ENCODE measurements around the gene CNTNAP5.

The CNTNAP5 gene

DNA sequence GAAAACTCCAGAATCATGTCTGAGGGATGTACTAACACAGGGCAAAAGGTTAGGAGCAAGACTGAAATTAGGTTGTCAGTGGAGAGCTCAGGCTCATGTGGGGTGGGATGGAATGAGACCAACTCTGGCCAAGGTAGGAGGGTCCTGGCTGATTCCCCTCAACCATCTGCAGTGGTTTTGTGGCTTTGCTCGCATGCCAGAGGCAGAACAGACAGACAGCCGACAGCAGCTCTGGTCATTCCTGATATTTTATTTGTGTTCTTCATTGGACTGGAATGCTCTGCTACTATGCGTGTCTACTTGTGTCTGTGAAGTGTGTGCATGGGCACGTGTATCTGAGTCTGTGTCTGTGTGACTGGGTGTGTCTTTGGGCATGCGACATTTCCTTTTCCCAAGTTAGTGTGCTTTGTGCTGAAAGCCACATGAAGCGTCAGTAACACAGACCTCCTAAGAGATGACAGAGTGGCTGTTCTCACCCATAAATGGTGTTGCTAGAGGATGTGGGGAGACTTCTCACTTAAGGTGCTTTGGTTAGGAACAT, 239.5 kb downstream of the CNTNAP5 start:
- DNase-seq (ENCODE audit: low read depth in 2 of 2): no peak

DNA sequence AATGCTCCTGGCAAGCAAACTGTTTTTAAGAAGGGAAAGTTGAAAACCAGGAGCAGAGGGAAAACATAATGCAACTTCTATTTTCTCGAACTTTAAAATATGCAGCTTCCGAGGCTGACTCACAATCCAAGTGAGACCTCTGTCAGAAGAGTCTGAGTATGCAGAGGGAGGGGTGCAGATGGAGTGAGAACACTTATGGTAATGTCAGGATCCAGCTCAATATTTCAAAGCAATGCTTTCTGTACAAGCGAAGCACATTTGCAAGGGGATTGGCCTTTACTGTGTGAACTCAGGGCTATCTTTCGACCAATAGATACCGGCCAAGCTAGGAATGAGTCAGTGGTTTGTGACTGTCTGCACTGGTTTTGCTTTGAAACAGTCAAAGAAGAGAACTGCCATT, 242.7 kb downstream of the CNTNAP5 start:
- DNase-seq (ENCODE audit: low read depth in 2 of 2): no peak

DNA sequence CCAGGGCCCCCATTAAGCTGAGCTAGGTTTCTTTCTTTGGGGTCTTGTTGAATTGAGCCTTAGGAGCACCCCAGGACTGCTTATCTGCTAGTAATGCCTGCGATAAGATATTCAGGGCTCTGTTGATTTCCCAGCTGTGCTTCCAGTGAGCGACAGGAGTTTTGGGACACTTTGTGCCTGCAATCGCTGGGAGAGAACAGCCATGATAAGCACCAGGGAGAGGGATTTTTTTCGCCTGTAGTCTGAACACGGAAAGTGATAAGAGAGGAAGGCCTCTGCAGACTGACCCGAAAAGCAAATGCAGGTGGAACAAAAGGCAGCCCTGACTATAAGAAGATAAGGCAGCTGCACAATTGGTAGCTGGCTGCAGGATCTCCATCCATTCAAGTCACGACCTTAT, 244.3 kb downstream of the CNTNAP5 start:
- DNase-seq (ENCODE audit: low read depth in 2 of 2): no peak

DNA sequence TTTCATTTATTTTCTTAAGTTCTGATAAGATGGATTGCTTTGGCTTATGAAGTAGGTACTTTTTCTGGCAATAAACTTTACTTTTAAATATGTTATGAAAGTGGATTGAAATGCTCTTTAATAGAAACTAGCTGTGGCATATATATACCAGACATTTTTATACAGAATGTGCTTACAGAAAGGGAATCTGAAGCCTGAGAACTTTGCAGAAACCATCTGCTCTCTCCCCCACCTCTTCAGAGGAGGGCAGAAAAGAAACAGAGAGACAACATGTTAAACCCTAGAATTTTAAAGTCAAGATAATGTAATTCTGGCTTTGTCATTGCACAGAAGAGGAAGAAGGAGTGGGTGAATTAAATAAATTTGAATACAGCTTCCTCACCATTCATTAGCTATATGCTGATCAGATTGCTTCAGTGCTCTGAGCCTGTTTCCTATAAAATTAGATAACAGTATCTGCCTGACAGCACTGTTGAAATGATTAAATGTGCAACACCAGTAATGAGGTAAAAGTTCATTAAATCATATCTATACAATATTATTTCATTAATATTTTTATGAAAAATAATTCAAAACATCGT, 247.3 kb downstream of the CNTNAP5 start:
- DNase-seq (ENCODE audit: low read depth in 2 of 2): no peak

DNA sequence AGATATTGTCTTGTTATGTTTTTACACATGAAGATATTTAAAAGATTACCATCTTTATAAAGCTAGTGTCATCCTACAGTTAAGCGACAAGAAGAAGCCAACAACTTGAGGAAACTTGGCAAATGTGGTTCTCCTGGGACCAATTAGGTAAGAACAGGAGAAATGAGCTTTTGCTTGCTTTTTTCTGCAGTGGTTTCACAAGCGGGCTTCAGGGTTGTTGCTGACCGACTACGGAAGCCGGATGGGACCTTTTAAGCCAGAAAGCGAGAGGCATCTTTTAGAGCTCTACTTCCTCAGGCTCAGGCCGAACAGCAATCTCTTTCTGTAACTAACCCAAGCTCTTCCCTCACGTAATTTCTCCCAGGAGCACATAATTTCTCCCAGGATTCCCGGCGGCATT, 256.5 kb downstream of the CNTNAP5 start:
- no peak for DNase-seq (ENCODE audit: low read depth in 2 of 2)

DNA sequence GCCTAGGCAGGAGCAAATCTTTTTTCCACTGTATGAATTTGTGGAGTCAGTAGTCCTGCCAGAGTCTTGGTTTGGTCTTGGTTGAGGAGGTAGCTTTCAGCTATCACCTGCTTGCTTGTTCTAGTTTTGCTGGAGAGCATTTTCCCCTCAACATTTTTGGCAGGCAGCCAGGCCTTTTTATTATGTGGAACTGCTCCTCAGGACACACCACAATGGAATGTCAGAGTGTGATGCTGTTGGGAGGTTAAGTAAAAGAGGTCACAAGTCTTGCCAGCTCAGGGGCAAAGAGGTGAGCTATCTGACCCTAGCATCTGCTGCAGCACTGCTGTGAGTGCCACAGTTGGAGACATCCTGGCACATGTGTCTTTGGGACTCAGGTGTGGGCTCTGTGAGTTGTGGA, 258.0 kb downstream of the CNTNAP5 start:
- no peak for DNase-seq (ENCODE audit: low read depth in 2 of 2)

DNA sequence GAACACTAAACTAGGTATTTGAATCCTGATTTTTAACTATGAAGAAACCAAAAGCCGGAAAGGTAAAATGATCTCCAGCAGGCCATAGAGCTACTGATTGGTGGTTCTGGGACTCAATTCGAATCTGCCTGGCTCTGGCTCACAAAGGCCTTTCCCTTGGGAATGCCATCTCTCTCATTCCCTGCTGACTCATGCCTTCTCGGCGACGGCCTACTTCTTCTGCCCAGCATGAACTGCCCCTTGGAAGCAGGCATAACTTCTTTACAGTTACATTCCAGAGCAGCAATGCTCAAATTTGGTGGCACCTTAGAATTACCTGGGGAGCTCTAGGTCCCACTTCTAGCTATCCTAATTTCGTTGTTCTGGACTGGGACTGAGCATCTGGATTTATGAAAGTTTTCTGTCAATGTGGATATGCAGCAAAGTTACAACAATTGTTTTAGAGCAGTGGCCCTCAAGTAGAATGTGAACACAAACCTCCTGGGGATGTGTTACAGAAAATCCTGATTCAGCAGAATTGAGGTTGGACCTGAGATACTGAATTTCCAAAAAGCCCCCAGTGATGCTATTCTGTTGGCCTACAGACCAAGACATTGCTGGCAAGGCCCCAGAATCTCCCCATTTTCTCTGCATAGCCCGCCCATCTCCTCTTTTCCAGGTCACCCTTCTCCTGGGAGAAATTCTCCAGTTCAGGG, 261.1 kb downstream of the CNTNAP5 start:
- no peak for DNase-seq (ENCODE audit: low read depth in 2 of 2)

DNA sequence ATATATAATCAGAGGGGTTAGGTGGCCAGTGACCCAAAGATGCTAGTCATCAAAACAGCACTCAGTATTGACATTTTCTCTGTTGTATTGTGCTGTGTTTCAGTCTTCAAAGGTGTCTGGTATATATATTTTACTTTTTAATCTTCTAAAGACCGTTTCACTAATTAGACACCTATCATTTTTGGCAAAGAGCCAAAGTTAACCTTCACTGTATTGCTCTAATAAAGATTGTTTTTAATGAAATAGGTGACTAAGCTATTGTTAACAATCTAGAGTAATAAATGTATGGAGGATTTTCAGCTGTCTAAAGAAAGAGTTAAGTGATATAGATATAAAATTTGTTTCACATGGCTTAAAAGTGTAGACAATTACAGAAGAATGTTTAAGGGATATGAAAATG, 264.0 kb downstream of the CNTNAP5 start:
- no peak for DNase-seq (ENCODE audit: low read depth in 2 of 2)

DNA sequence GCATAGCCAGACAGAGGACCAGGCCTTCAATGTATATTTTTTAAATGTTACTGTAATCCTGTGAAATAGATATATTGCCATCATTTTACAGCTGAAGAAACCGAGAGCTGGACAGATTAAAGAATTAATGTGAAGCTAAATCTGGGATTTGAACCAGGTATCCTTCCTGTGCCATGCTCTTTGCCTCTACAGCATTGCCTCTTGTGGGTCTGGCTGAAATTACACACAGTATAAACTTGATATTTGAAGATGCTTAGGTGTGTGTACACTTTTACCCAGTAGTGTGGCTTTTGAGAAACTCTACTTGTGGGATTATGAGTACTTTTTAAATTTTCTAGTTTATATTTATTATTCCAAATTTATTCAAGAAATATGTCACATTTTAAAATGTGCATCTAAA, 264.5 kb downstream of the CNTNAP5 start:
- DNase-seq (ENCODE audit: low read depth in 2 of 2): no peak

DNA sequence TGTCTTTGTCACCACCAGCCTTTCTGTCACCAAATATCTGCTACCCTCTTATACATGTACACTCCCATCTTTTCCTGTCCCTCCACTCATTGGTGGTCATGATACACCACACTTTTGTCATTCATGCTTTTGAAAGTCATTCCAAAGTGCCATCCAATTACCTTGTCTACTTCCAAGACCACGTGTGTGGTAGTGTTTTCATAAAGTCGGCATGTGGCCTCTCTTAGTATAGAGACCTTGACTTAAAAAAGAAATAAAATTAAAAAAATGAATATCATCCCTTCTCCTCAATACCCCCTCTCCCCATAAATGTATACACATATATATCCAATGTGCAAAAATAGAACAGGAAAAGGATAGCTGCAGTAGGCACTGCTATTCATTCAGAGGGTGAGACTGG, 271.4 kb downstream of the CNTNAP5 start:
- DNase-seq (ENCODE audit: low read depth in 2 of 2): no peak

DNA sequence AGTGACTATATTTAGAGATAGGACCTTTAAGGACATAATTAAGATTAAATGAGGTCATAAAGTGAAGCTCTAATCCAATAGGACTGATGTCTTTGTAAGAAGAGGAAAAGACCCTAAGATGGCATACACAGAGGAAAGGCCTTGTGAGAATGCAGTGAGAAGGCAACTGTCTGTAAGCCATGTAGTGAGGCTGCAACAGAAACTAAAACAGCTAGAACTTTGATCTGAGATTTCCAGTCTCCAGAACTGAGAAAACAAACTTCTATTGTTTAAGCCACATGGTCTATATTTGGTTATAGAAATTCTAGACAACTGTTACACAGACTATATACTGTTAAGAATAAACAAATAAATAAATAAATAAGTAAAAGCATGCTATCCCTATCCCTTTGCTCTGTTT, 276.8 kb downstream of the CNTNAP5 start:
- no peak for DNase-seq (ENCODE audit: low read depth in 2 of 2)

DNA sequence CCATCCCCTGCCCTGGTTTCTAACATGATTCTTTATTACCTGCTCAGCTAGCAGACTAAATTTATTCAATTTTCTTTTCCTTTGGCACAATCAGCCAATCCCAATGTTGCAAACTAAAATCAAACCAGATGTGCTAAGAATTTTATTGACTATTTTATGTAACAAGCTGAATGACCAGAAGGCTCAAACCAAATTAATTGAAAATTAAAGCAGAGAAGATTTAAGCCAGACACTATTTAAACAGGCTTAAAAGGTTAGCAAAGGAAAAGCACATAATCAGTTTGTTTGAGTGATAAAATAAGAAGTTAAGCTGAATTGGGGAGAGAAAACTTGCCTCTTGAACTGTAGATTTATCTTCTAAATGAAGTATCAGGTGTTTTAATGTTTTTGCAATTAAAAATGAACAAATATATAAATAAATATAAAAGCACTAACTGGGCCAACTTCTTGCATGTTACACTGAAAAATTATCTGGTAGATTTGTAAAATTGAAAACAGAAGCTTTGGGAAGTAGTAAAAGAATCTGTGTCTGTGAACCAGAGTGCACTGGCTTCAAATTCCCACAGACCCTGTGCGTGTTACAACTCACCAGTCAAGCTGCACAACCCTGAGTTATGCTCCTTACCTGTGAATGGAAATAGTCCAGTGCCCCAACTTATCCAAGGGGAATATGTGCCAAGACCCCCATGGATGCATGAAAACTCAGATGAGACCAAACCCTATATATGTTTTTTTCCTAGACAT, 283.4 kb downstream of the CNTNAP5 start:
- no peak for DNase-seq (ENCODE audit: low read depth in 2 of 2)

DNA sequence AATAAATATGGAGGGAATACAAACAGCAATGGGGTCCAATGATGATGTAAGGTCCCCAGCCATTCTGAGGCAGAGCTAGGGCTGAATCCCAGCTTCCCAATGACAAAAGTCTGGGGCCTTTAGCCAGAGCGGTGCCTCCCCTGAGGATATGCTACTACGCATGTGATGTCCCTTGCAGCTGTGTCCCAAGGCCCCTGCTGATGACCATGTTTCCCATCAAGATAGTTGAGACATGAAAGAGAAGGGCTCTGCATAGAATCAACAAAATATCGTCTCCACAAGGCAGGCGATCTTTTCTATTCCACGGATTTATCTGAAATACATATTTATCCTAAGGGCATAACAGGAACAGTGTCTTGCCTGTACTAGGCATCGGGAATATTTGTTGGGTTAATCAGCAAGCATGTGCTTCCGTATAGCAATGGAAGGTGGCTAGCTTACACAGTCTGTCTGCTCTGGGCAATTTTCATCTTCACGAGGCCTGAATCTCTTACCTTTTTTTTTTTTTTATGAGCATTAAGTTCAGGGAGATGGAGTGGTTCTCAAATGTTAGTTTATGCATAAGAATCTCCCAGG, 284.6 kb downstream of the CNTNAP5 start:
- DNase-seq (ENCODE audit: low read depth in 2 of 2): no peak

DNA sequence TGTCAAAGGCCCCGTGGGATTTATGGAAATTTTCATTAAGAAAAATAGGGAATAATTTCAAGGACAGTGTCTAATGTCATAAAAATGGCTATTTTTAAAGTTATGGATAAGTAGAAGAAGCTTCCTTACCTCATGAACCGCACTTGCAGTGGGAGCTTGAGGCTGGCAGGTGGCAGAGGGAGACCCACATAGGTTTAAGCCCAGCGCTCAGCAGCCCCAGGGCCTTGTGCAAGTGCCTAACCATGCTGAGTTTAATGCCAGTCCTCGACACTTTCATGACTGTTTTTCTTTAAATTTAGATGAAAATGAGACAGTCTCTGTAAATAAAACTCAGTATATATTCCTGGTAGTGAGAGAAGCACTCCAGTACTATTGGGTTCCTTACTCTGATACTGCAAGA, 285.6 kb downstream of the CNTNAP5 start:
- DNase-seq (ENCODE audit: low read depth in 2 of 2): no peak

DNA sequence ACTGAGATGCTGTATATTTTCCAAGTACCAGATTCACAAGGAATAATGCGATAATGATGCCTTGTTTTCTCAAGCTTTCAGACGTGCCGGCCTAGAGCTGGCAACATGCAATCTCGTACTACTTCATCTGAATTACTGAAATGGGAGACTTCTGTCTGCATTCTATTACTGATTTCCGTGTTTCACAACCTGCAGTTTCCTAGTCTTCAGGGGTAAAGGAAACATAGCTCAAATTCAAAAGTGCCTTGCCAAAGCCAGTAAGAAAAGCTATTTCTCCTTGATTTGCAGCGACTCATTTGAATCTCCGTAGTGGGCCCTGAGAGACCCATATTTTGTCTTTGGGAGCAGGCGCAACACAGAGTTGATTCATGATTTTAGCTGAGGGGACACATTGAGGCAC, 289.0 kb downstream of the CNTNAP5 start:
- no peak for DNase-seq (ENCODE audit: low read depth in 2 of 2)

DNA sequence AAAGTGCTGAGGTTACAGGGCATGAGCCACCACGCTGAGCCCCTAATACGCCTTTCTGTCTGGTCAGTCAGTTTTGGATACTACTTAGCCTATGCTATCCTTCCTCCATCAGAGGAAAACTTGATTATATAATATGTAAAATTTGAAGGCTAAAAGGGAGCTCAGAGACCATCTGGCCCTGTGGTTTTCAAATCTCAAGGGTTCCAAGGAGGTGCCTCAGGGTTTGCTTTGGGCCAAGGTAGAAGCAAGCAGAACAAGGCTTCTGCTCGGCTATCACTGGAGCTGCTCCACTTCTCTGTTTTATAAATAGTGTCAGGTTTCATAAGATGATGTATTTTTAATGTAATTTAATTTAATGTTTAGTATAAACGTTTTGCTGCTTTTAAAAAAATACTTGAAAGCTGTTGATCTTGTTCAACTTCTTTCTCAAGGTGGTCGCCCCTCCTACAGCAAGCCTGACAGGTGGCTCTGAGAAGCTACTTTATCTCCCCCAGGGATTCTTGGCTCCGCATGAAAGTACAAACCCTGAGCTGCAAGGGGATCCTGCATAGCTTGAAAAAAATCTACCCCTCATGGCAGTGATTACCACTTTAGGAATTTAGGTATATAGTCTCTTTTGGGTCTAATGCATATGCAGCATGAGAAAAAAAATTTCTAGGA, 290.3 kb downstream of the CNTNAP5 start:
- DNase-seq (ENCODE audit: low read depth in 2 of 2): no peak

DNA sequence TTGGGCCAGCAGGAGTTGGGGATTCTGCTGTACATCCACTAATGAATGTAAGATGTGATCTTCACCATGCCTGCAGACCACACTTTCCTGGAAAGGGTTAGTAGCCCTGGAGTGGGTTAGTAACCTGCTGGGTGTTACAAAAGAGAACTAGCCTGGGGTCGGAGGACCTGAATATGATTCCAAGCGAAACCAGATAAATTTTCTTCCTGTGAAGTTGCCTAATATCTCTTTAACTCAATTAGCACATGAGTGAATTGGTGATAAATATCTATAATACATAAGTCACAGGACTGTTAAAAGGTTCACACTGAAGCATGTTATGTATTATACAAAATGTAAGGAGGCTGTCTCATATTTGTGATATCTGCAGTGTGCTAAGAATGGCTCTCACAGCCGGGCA, 291.0 kb downstream of the CNTNAP5 start:
- no peak for DNase-seq (ENCODE audit: low read depth in 2 of 2)

DNA sequence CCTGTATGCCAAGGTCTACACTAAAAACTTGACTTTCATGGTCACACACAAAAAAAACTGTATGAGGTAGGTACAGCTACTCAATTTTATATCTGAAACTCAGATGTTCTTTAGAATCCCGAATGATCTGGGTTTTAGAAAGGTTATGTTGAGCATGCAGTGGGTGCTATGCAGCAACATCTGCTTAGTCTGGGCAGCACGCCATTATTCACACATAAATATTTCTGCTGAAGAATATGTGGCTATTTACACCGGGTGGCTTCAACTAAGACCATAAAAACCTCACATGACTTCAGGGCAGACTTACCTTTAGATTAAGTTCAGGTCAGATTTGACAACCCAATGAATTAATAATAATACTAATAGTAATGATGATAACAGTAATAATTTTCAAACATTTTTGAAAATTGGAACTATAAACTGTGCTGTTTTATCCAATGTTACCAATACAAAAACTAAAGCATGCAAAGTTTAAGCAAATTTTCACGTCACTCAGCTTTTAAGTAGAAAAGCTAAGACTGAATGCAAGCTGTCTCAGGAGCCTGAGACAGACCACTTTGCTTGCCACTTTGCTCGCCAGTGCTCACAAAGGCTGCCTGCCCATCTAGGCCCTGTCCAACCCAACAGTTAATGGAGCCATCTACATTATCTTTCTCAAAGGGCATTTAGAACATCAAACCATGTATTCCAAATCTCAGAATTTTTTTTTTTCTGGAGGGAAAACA, 292.0 kb downstream of the CNTNAP5 start:
- DNase-seq (ENCODE audit: low read depth in 2 of 2): no peak

DNA sequence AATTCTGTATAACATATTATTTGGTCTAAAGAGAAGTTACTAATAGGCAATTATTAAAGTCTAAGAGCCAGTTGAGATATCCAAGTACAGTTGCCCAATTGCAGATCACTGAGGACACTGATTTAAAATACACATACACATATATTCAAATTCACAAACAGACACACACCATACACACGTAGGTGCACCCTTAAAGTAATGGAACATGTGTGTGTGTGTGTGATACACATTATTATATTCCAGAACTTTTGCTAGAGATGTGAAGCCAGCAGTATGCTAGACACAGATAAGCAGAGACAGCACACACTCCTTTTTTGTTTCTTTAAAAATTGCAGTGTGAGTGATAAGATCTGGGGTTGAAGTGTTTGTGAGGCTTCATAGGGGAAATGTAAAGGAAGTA, 292.5 kb downstream of the CNTNAP5 start:
- DNase-seq (ENCODE audit: low read depth in 2 of 2): no peak

DNA sequence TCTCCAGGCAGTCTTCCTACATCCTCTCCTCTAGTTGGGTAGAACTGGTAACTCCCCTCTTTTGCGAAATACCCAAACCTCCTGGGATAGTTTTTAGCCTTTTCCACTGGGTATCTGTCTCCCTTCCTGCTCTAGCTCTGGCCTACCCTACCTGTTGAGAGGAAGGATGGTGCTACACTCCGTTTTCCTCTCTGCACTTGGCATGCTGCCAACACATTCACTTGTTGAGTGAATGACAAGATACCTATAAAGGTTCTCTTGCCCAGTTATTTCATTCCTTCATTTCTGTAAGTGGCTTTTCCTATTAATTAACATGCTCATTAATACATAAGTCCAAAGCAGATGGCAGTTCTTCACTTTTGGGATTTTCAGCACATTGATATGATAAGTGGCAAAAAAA, 293.8 kb downstream of the CNTNAP5 start:
- DNase-seq (ENCODE audit: low read depth in 2 of 2): no peak

DNA sequence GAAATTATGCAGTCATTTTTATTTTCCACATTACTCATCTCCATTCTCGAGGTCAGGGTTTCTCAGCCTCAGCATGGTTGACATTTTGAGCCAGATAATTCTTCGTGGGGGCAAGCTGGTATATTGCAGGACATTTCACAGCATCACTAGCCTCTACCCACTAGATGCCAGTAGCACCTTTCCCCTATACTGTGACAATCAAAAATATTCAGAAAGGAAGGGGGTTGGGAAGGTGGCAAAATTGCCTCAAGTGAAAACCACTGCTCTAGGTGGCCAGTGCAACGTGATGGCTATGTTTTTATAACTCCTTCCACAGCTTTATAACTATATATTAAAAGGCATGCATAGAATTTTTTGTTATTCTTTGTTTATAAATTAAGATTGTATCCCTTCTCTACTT, 294.5 kb downstream of the CNTNAP5 start:
- DNase-seq (ENCODE audit: low read depth in 2 of 2): no peak
